RWPE1 (cell line): ENCODE measurements around the gene NFASC.

ENCODE experiments used
- CTCF ChIA-PET: fragments of 350-600 bp; sonication (Branson Sonifier 250); formaldehyde crosslinking; extraction: SDS; loops from one replicate; lab custom pipeline; 2021; lab: Yijun Ruan, JAX
- POLR2A ChIA-PET: fragments of 400-600 bp; formaldehyde crosslinking; extraction: SDS; loops from one replicate; lab custom pipeline; 2020; ENCODE audit warnings: antibody characterized with exemption; ENCODE audit not compliant: low non-redundant PET; lab: Yijun Ruan, JAX
- DNase-seq: peaks from one replicate; pipeline ENCODE4 v3.0.0; 2012; ENCODE audit warnings: low spot score
- H3K27ac ChIP-seq: fragments of 450-650 bp; 2 replicates; pipeline ENCODE4 v1.5.1; 2017
- TF ChIP-seq, protein P1 (sequence below): fragments of 450-650 bp; conservative IDR thresholded peaks from 2 replicates; pipeline ENCODE4 v1.5.1; 2017; ENCODE audit warnings: low read depth, mild to moderate bottlenecking

Gene NFASC

DNA sequence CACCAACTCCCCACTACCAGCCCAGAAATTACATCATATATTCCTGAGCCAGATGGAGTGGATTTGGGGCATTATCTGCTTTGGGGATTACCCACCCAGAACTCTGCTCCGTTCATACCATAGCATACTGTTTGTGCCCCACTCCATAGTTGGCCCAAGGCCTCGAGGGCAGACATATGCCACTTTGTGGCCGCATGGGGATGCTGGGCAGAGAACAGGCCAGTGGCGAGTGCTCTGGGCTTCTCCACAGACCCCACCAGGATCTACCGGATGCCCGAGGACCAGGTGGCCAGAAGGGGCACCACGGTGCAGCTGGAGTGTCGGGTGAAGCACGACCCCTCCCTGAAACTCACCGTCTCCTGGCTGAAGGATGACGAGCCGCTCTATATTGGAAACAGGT lies 104.4 kb downstream of the NFASC start:
- no peak overlapping the region for H3K27ac ChIP-seq
- CTCF ChIA-PET, result interaction anchor here (0.5 to 6.6 kb wide), 26 partner anchors 8 to 1495 kb away, joined by 3 to 68 read pairs (median 4); partner anchors contain the start of gene TMEM81
- POLR2A ChIA-PET, result no interaction called here
- no peak for DNase-seq
- TF ChIP-seq, protein P1, sequence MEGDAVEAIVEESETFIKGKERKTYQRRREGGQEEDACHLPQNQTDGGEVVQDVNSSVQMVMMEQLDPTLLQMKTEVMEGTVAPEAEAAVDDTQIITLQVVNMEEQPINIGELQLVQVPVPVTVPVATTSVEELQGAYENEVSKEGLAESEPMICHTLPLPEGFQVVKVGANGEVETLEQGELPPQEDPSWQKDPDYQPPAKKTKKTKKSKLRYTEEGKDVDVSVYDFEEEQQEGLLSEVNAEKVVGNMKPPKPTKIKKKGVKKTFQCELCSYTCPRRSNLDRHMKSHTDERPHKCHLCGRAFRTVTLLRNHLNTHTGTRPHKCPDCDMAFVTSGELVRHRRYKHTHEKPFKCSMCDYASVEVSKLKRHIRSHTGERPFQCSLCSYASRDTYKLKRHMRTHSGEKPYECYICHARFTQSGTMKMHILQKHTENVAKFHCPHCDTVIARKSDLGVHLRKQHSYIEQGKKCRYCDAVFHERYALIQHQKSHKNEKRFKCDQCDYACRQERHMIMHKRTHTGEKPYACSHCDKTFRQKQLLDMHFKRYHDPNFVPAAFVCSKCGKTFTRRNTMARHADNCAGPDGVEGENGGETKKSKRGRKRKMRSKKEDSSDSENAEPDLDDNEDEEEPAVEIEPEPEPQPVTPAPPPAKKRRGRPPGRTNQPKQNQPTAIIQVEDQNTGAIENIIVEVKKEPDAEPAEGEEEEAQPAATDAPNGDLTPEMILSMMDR, result no peak

DNA sequence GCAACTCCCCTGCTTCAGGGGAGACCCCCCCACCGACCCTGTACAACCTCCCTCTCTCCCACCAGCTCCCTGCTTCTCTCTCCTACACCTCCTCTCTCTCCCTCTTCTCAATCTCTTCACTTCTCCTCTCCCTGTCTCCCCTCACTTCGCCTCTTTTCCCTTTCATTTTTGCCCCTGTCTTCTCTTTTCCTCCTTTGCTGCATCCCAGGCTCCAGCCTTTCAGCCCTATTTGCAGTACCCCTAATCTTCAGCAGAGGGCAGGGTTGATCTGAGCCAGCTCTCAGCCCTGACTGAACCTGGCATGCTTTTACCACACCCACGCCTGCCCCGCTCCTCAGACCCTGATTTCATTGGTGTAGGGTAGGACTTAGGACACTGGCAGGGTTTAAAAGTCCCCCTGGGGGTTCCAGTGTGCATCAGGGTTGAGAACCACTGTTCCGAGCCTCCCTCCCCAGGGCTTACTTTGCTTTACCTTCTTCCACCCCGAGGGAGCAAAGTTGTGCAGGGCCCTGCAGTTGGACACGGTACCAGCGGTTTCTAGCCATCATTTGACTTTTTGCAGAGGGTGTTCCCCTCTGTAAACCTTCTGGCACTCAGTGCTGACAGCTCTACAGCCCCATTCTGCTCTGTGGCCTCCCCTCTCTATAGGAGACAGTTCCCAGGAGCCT lies 105.0 kb downstream of the NFASC start:
- TF ChIP-seq, protein P1, result peak; percentile 80
- no peak overlapping the region for H3K27ac ChIP-seq
- CTCF ChIA-PET, result interaction anchor here (0.5 to 6.6 kb wide), 31 partner anchors 9 to 1494 kb away, joined by 3 to 68 read pairs (median 4); partner anchors contain the start of gene TMEM81
- peak; percentile 89 for DNase-seq
- POLR2A ChIA-PET, result no interaction called here

DNA sequence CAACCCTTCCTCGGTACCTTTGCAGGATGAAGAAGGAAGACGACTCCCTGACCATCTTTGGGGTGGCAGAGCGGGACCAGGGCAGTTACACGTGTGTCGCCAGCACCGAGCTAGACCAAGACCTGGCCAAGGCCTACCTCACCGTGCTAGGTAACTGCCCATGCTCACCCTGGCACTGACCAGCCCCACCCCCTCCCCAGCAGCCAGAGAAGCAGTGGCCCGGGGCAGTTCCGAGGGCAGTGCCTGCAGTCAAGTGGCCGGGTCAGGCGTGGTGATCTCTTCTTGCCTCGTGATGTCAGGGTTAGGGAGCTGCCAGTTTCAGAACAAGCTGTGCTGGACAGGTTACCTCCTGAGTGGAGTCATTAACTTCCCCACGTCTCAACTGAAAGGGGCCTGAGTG lies 106.0 kb downstream of the NFASC start:
- no peak overlapping the region for H3K27ac ChIP-seq
- ChIA-PET POLR2A (no interaction called here), CTCF (interaction anchor here (0.6 to 6.6 kb wide), 15 partner anchors 8 to 1030 kb away, joined by 3 to 68 read pairs (median 4); no protein-coding TSS in a partner anchor)
- DNase-seq, result no peak
- TF ChIP-seq, protein P1, result no peak

DNA sequence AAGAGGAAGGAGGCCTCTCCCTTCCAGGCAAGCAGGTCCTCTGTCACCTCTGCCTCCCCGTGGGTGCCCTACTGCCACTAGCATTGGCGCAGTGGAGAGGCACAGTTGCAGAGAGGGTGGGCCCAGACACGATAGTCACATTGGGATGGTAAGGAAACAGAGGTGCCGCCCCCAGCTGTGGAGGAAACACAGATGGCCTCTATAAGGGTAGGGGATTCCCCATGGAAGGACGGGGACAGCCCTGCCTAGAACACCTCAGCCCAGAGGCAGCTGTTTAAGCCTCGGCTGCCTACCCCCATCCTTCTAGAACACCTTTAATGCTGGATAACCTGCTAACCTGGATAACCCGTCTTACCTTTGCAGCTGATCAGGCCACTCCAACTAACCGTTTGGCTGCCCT lies 106.7 kb downstream of the NFASC start:
- CTCF ChIA-PET, result interaction anchor here (0.7 to 6.6 kb wide), 7 partner anchors 10 to 279 kb away, joined by 3 to 68 read pairs (median 12); no protein-coding TSS in a partner anchor
- no peak overlapping the region for H3K27ac ChIP-seq
- TF ChIP-seq, protein P1, result no peak
- no peak for DNase-seq
- POLR2A ChIA-PET, result interaction anchor here (0.6 kb wide), 1 partner anchor 27 kb away, joined by 4 read pairs; no protein-coding TSS in a partner anchor

DNA sequence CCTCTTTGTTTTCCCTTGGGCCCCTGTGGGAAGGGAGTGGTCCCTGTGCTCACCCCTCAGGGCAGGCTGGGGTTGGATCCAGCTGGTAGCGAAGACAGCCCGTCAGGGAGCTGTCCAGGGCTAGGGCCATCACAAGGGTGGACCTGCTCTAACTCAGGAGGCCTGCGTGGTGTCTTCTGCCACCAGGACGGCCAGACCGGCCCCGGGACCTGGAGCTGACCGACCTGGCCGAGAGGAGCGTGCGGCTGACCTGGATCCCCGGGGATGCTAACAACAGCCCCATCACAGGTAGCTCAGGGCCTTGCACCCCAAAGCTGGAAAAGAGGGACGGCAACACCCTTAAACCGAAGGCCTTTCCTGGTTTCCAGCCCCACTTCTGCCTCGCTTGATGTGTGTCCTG lies 108.1 kb downstream of the NFASC start:
- CTCF ChIA-PET, result interaction anchor here (1.3 kb wide), 1 partner anchor 277 kb away, joined by 9 read pairs; no protein-coding TSS in a partner anchor
- no peak for DNase-seq
- no peak overlapping the region for H3K27ac ChIP-seq
- TF ChIP-seq, protein P1, result no peak
- POLR2A ChIA-PET, result no interaction called here

DNA sequence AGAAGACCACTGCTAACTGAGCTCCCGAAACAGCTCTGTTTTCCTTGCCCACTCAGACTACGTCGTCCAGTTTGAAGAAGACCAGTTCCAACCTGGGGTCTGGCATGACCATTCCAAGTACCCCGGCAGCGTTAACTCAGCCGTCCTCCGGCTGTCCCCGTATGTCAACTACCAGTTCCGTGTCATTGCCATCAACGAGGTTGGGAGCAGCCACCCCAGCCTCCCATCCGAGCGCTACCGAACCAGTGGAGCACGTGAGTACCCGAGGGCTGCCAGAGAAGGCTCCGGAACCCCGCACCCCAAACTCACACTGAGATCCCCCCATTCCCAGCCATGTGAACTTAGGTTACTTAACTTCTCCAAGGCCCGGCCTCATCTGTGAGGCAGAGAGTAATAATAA lies 108.6 kb downstream of the NFASC start:
- no peak overlapping the region for H3K27ac ChIP-seq
- POLR2A ChIA-PET, result no interaction called here
- no peak for DNase-seq
- TF ChIP-seq, protein P1, result no peak
- CTCF ChIA-PET, result interaction anchor here (0.9 to 2.1 kb wide), 5 partner anchors 10 to 277 kb away, joined by 3 to 9 read pairs (median 4); no protein-coding TSS in a partner anchor
